NB4 (cell line): ENCODE data around the gene OOEP.

Experiments
- CTCF ChIP-seq: IDR thresholded peaks from one replicate; pipeline ENCODE4 v1.5.1; 2012; ENCODE audit warnings: low read depth, low read length
- MYC ChIP-seq: IDR thresholded peaks from 2 replicates; pipeline ENCODE4 v1.6.1; 2011; ENCODE audit warnings: low read depth, low read length
- POLR2A ChIP-seq: IDR thresholded peaks from 2 replicates; pipeline ENCODE4 v1.6.1; 2011; ENCODE audit warnings: mild to moderate bottlenecking; ENCODE audit not compliant: insufficient read length; ENCODE audit errors: extremely low read depth

GRCh38 chr6:73363537-73363875 is 6.2 kb downstream of the OOEP start:
- TF ChIP-seq CTCF (no peak), POLR2A (no peak), MYC (no peak)
